HepG2 (cell line): ENCODE measurements around the gene ZNF670. TPM values are rescaled to one million over a fixed set of nuclear protein-coding genes. Genes with fewer than 3 reads are reported as not detected.

Experiments used
- HNRNPH1 ChIP-seq: fragments of 200-400 bp; formaldehyde crosslinking; optimal IDR thresholded peaks from 2 replicates; pipeline ENCODE3; 2017; ENCODE audit warnings: mild to moderate bottlenecking, low read depth, low read length
- ISL2 ChIP-seq: sonication (generic); formaldehyde crosslinking; IDR thresholded peaks from 2 replicates; pipeline ENCODE4 v1.5.0; 2020; ENCODE audit warnings: missing genetic modification reagents
- KAT2B ChIP-seq: fragments of 150-350 bp; IDR thresholded peaks from 2 replicates; pipeline ENCODE4 v1.6.1; 2014; ENCODE audit warnings: low read depth, low read length, borderline replicate concordance
- PITX1 ChIP-seq: sonication (generic); formaldehyde crosslinking; IDR thresholded peaks from 2 replicates; pipeline ENCODE4 v1.5.1; 2020; ENCODE audit warnings: mild to moderate bottlenecking, missing genetic modification reagents
- PRMT3 ChIP-seq: sonication (generic); formaldehyde crosslinking; IDR thresholded peaks from 2 replicates; pipeline ENCODE4 v1.8.1; 2022; ENCODE audit warnings: low read depth, mild to moderate bottlenecking, moderate library complexity, missing genetic modification reagents, borderline replicate concordance
- RBAK ChIP-seq: sonication (generic); formaldehyde crosslinking; IDR thresholded peaks from 2 replicates; pipeline ENCODE4 v1.5.1; 2020; ENCODE audit warnings: mild to moderate bottlenecking, missing genetic modification reagents
- ZBTB8A ChIP-seq: sonication (generic); formaldehyde crosslinking; IDR thresholded peaks from 2 replicates; pipeline ENCODE4 v1.4.0; 2020; ENCODE audit warnings: mild to moderate bottlenecking, low read depth, missing genetic modification reagents, borderline replicate concordance
- ZNF382 ChIP-seq: sonication (generic); formaldehyde crosslinking; IDR thresholded peaks from 2 replicates; pipeline ENCODE4 v1.5.0; 2020; ENCODE audit warnings: missing genetic modification reagents, mild to moderate bottlenecking, borderline replicate concordance
- ZNF432 ChIP-seq: sonication (generic); formaldehyde crosslinking; IDR thresholded peaks from 2 replicates; pipeline ENCODE4 v1.5.0; 2020; ENCODE audit warnings: missing genetic modification reagents, mild to moderate bottlenecking, borderline replicate concordance
- ZNF773 ChIP-seq: sonication (generic); formaldehyde crosslinking; IDR thresholded peaks from 2 replicates; pipeline ENCODE4 v1.4.0; 2020; ENCODE audit warnings: missing genetic modification reagents, borderline replicate concordance
- ZNF782 ChIP-seq: sonication (generic); formaldehyde crosslinking; IDR thresholded peaks from 2 replicates; pipeline ENCODE4 v1.4.0; 2020; ENCODE audit warnings: missing genetic modification reagents, mild to moderate bottlenecking, borderline replicate concordance
- ZNF883 ChIP-seq: sonication (generic); formaldehyde crosslinking; IDR thresholded peaks from 2 replicates; pipeline ENCODE4 v1.5.1; 2020; ENCODE audit warnings: mild to moderate bottlenecking, missing genetic modification reagents; ENCODE audit errors: not compliant biosample characterization
- polyA plus RNA-seq, 8 experiments: library from polyadenylated mRNA; depleted of rRNA in 3 of 8; stranded (reverse) in 7 of 8; unstranded in 1 of 8; fragments of >200 nt; fragmentation: Illumina TruSeq in 4 of 8; extraction: Trizol in 4 of 8; gene quantifications; 2 replicates each; pipeline versions ENCODE4 v1.2.1 to v1.2.3, GENCODE V29; 2011 to 2016; ENCODE audit warnings: low read depth in 4 of 8, missing spikeins in 1 of 8, mixed read lengths in 1 of 8; ENCODE audit not compliant: insufficient read depth in 1 of 8
- total RNA-seq, 5 experiments: library from RNA; depleted of rRNA; stranded (reverse); fragments of >200 nt; fragmentation: Illumina TruSeq; extraction: Trizol; gene quantifications; 2 replicates each; pipeline ENCODE4 v1.2.3, GENCODE V29; 2016; ENCODE audit warnings: low read depth in 1 of 5
- TF ChIP-seq, protein P1 (sequence below): sonication (generic); formaldehyde crosslinking; IDR thresholded peaks from 2 replicates; pipeline ENCODE4 v1.4.0; 2020; ENCODE audit warnings: missing genetic modification reagents
- TF ChIP-seq, protein P2 (sequence below): sonication (generic); formaldehyde crosslinking; IDR thresholded peaks from 2 replicates; pipeline ENCODE4 v1.4.0; 2020; ENCODE audit warnings: mild to moderate bottlenecking, missing genetic modification reagents
- TF ChIP-seq, protein P3 (sequence below): sonication (generic); formaldehyde crosslinking; conservative IDR thresholded peaks from 2 replicates; pipeline ENCODE4 v1.8.0; 2022; ENCODE audit warnings: missing genetic modification reagents
- TF ChIP-seq, protein P4 (sequence below): sonication (generic); IDR thresholded peaks from 2 replicates; pipeline ENCODE4 v1.6.1; 2016; ENCODE audit warnings: low read depth, borderline replicate concordance

Gene ZNF670
- total and polyA plus RNA-seq, 2 of the 13 experiments (the other 11 are each of a cell fraction or from before 2014, with no cell fraction given), result 4.2 to 10.9 TPM

DNA sequence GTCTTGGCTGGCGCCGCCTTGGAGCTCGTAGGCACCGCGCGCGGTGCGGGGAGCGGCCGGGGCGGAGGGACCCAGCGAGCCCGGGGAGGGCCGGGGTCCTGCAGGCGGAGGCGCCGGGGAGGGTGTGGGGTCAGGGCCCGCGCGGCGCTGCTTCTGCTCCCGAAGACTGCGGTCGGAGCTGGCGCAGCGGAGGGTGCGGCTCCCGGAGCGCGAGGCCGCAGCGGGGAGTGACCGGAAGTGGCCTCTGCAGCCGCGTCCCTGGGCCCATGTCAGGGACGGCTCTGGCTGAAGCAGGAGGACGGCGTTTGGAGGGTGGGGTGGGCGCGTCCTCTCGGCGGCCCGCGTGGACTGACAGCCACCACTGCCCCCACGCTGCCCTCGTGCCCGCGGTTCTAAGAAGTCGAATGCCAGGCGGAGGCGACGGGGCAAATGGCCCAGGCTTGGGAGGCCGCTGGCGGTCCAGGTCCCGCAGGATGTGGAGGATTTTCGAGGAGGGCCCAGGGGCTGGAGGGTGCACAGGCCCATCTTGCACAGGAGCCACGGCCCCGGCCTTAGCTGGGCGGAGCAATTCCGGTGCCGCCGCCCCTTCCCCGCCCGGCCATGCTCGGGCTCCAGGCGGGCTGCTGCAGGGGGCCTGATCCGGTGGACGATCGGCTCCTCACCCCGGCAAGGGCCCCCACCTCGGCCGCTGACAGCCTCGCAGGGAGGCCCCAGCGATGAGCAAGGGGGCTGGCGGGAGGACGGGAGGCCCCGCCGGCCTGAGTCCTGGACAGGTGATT is 33.3 kb upstream of the ZNF670 start (continued):
- no peak; the same call in 1 of the 2 replicates for TF ChIP-seq ISL2 (CRISPR knock-in tag)
- no peak; the same call in none of the 2 replicates for TF ChIP-seq PITX1 (CRISPR knock-in tag)
- TF ChIP-seq, protein P1, sequence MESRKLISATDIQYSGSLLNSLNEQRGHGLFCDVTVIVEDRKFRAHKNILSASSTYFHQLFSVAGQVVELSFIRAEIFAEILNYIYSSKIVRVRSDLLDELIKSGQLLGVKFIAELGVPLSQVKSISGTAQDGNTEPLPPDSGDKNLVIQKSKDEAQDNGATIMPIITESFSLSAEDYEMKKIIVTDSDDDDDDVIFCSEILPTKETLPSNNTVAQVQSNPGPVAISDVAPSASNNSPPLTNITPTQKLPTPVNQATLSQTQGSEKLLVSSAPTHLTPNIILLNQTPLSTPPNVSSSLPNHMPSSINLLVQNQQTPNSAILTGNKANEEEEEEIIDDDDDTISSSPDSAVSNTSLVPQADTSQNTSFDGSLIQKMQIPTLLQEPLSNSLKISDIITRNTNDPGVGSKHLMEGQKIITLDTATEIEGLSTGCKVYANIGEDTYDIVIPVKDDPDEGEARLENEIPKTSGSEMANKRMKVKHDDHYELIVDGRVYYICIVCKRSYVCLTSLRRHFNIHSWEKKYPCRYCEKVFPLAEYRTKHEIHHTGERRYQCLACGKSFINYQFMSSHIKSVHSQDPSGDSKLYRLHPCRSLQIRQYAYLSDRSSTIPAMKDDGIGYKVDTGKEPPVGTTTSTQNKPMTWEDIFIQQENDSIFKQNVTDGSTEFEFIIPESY (CRISPR knock-in tag), result no peak
- no peak; the same call in none of the 2 replicates for TF ChIP-seq ZNF782
- TF ChIP-seq, protein P2, sequence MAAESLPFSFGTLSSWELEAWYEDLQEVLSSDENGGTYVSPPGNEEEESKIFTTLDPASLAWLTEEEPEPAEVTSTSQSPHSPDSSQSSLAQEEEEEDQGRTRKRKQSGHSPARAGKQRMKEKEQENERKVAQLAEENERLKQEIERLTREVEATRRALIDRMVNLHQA (CRISPR knock-in tag), result no peak
- TF ChIP-seq HNRNPH1, result no peak
- TF ChIP-seq, protein P3, sequence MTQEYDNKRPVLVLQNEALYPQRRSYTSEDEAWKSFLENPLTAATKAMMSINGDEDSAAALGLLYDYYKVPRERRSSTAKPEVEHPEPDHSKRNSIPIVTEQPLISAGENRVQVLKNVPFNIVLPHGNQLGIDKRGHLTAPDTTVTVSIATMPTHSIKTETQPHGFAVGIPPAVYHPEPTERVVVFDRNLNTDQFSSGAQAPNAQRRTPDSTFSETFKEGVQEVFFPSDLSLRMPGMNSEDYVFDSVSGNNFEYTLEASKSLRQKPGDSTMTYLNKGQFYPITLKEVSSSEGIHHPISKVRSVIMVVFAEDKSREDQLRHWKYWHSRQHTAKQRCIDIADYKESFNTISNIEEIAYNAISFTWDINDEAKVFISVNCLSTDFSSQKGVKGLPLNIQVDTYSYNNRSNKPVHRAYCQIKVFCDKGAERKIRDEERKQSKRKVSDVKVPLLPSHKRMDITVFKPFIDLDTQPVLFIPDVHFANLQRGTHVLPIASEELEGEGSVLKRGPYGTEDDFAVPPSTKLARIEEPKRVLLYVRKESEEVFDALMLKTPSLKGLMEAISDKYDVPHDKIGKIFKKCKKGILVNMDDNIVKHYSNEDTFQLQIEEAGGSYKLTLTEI (CRISPR knock-in tag), result no peak
- no peak for TF ChIP-seq KAT2B
- 0 out of 2 replicates have a peak, but pooled peaks have one; percentile 36 for TF ChIP-seq RBAK
- TF ChIP-seq ZNF773 (CRISPR knock-in tag), result no peak; the same call in 1 of the 2 replicates
- no peak for TF ChIP-seq ZNF432 (CRISPR knock-in tag)
- no peak for TF ChIP-seq ZNF382 (CRISPR knock-in tag)
- TF ChIP-seq ZNF883 (CRISPR knock-in tag), result peak; percentile 70
- no peak for TF ChIP-seq ZBTB8A
- peak; percentile 47; the same call in 1 of the 2 replicates for TF ChIP-seq PRMT3 (CRISPR knock-in tag)
- TF ChIP-seq, protein P4, sequence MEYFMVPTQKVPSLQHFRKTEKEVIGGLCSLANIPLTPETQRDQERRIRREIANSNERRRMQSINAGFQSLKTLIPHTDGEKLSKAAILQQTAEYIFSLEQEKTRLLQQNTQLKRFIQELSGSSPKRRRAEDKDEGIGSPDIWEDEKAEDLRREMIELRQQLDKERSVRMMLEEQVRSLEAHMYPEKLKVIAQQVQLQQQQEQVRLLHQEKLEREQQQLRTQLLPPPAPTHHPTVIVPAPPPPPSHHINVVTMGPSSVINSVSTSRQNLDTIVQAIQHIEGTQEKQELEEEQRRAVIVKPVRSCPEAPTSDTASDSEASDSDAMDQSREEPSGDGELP, result peak; percentile 44; the same call in 1 of the 2 replicates
